Lung (tissue), 12 donors: ENCODE measurements around the gene LDLR. TPM values are rescaled to one million over a fixed set of nuclear protein-coding genes. Genes with fewer than 3 reads are reported as not detected.
A peak's percentile ranks its signal among the peaks of the same experiment; 100 is the strongest.
"Not testable (repeated sequence)": the region's sequence is repeated elsewhere in the genome, so short reads cannot be mapped to it uniquely, and the experiment has no call there.

Experiments
- ATAC-seq: fragments of 200-7000 bp; cut with Tn5 transposase; one replicate; pipeline ENCODE4 v1.9.1; 2020; ENCODE audit warnings: moderate number of reproducible peaks; ENCODE audit not compliant: insufficient read depth, low FRiP score
- DNase-seq, 3 donors: peaks; one replicate each; pipeline ENCODE4 v3.0.0-alpha.2; 2013 to 2017
- H3K27ac ChIP-seq, 2 donors: one replicate each; pipeline ENCODE4 v1.5.1; 2013; ENCODE audit warnings: mild to moderate bottlenecking in 2 of 2, moderate library complexity in 2 of 2, control low read depth in 1 of 2, inconsistent platforms in 1 of 2, low read depth in 1 of 2, low read length in 1 of 2
- H3K27me3 ChIP-seq, 3 donors: one replicate each; pipeline ENCODE4 v1.5.1; 2013; ENCODE audit warnings: low read length in 2 of 3; ENCODE audit not compliant: control insufficient read depth in 3 of 3, insufficient read depth in 3 of 3
- H3K36me3 ChIP-seq, 4 donors: one replicate each; pipeline ENCODE4 v1.5.1; 2013; ENCODE audit warnings: low read length in 4 of 4, mild to moderate bottlenecking in 1 of 4, moderate library complexity in 1 of 4; ENCODE audit not compliant: control insufficient read depth in 4 of 4, insufficient read depth in 4 of 4
- H3K4me1 ChIP-seq, 5 donors: one replicate each; pipeline ENCODE4 v1.5.1; 2013; ENCODE audit warnings: low read length in 5 of 5, mild to moderate bottlenecking in 2 of 5, moderate library complexity in 1 of 5; ENCODE audit not compliant: control insufficient read depth in 5 of 5, insufficient read depth in 5 of 5
- H3K4me3 ChIP-seq: one replicate; pipeline ENCODE4 v1.5.1; 2013; ENCODE audit warnings: mild to moderate bottlenecking, control low read depth, moderate library complexity
- H3K9ac ChIP-seq, 2 donors: one replicate each; pipeline ENCODE4 v1.5.1; 2013; ENCODE audit warnings: low read length in 2 of 2, control low read depth in 1 of 2; ENCODE audit not compliant: insufficient read depth in 1 of 2
- H3K9me3 ChIP-seq, 4 donors: one replicate each; pipeline ENCODE4 v1.5.1; 2013; ENCODE audit warnings: low read length in 3 of 4, mild to moderate bottlenecking in 1 of 4, moderate library complexity in 1 of 4; ENCODE audit not compliant: control insufficient read depth in 4 of 4, insufficient read depth in 3 of 4
- CTCF ChIP-seq: IDR thresholded peaks from 2 replicates; pipeline ENCODE4 v1.5.1; 2012; ENCODE audit warnings: mild to moderate bottlenecking; ENCODE audit errors: control extremely low read depth, extremely low read depth
- WGBS, 2 donors: extraction: QIAGEN DNeasy Blood & Tissue Kit; methylation state at CpG; one replicate each; pipeline ENCODE4 v1.1.7; 2013; 5-methylcytosine and 5-hydroxymethylcytosine counted together
- polyA plus RNA-seq, 2 donors: library from polyadenylated mRNA; stranded (reverse); fragments of 200-250 nt; gene quantifications; one replicate each; pipeline ENCODE4 v1.2.1, GENCODE V29; 2013
- total RNA-seq, 2 donors: library from RNA; depleted of rRNA in 1 of 2; stranded (reverse); fragments of >200 nt in 1 of 2; gene quantifications; one replicate each; pipeline ENCODE4 v1.2.1, GENCODE V29; 2014 to 2021
- donor health status: control.
- donor health status: control.
- donor health status: Bipolar disorder and iron deficiency.
- donor health status: healthy.
- donor health status: DM: yes; HTN: yes; CAD: no.

Gene LDLR
- total and polyA plus RNA-seq, 4 donors: 52.1 to 271 (median 201) TPM

- 83 to 92% methylated on average over 16 of the region's 16 CpGs for WGBS, 2 donors
- TF ChIP-seq CTCF: no peak
- H3K4me1 ChIP-seq: no peaks in the 10 kb centered on the region
- ATAC-seq (no peak), DNase-seq (no peak)
- no peak overlapping the region for H3K4me3 ChIP-seq
- H3K27ac ChIP-seq: no peak overlapping the region
- H3K9ac ChIP-seq: no peak overlapping the region
- H3K9me3 ChIP-seq: no peaks in the 10 kb centered on the region
- peaks cover 16 to 49% (median 23%) of the 10 kb centered on the region in 4 donors for H3K36me3 ChIP-seq
- no peaks in the 10 kb centered on the region for H3K27me3 ChIP-seq
Measured at GRCh38 chr19:11102944-11103343, 13.7 kb downstream of the LDLR start.

- not testable (repeated sequence) for DNase-seq
- H3K36me3 ChIP-seq: peaks cover 18 to 55% (median 24%) of the 10 kb centered on the region in 4 donors
Measured at GRCh38 chr19:11103667-11104066, 14.4 kb downstream of the LDLR start.

GRCh38 chr19:11105014-11105636, 15.9 kb downstream of the LDLR start:
- 92% methylated on average over 36 of the region's 36 CpGs for WGBS, 2 donors
- Histone ChIP-seq H3K9me3 (no peaks in the 10 kb centered on the region), H3K27ac (no peak overlapping the region), H3K36me3 (peaks cover 20 to 62% (median 23%) of the 10 kb centered on the region in 4 donors), H3K9ac (no peak overlapping the region), H3K27me3 (no peaks in the 10 kb centered on the region), H3K4me1 (no peaks in the 10 kb centered on the region), H3K4me3 (no peak overlapping the region)
- ATAC-seq (no peak), DNase-seq (no peak)
- no peak for TF ChIP-seq CTCF

More at GRCh38 chr19:11103667-11104066, 14.4 kb downstream of the LDLR start:
- WGBS, 2 donors: 91 to 94% methylated on average over 10 of the region's 10 CpGs
- not testable (repeated sequence) for H3K4me1 ChIP-seq, H3K9ac ChIP-seq, H3K4me3 ChIP-seq, ATAC-seq, H3K27me3 ChIP-seq, H3K9me3 ChIP-seq, H3K27ac ChIP-seq

GRCh38 chr19:11106477-11106876, 17.2 kb downstream of the LDLR start:
- no peak for TF ChIP-seq CTCF
- DNase-seq (no peak), ATAC-seq (no peak)
- no peak overlapping the region for H3K4me3 ChIP-seq
- no peaks in the 10 kb centered on the region for H3K4me1 ChIP-seq
- no peak overlapping the region for H3K9ac ChIP-seq
- H3K9me3 ChIP-seq: no peaks in the 10 kb centered on the region
- WGBS, 2 donors: 86% methylated on average over 13 of the region's 13 CpGs
- peak overlapping the region in 1 of 2 donors; percentile 33 for H3K27ac ChIP-seq
- H3K27me3 ChIP-seq: no peaks in the 10 kb centered on the region
- peaks cover 19 to 64% (median 22%) of the 10 kb centered on the region in 4 donors for H3K36me3 ChIP-seq
